Natural killer cell (primary cell): ENCODE data around the gene FAM107B. TPM values are rescaled to one million over a fixed set of nuclear protein-coding genes. Genes with fewer than 3 reads are reported as not detected.
"Not testable (repeated sequence)": the region's sequence is repeated elsewhere in the genome, so short reads cannot be mapped to it uniquely, and the experiment has no call there.

Source experiments
- ATAC-seq, 3 donors: fragments of 150-1000 bp in 2 of 3; fragments of 200-7000 bp in 1 of 3; cut with Tn5 transposase; 1 replicate in 1 of 3; 2 replicates in 2 of 3; pipeline ENCODE4 v1.10.0; 2021; ENCODE audit warnings: mild to moderate bottlenecking in 2 of 3, moderate library complexity in 2 of 3
- DNase-seq, 2 donors: peaks; one replicate each; pipeline versions ENCODE4 v3.0.0 to v3.0.0-alpha.2; 2013 to 2021; ENCODE audit warnings: mixed read lengths in 1 of 2
- H3K27ac ChIP-seq: one replicate; pipeline ENCODE4 v1.5.1; 2013; ENCODE audit warnings: mild to moderate bottlenecking, low read length
- H3K27me3 ChIP-seq: one replicate; pipeline ENCODE4 v1.6.1; 2013; ENCODE audit warnings: low read length; ENCODE audit not compliant: control insufficient read depth, insufficient read depth
- H3K36me3 ChIP-seq: one replicate; pipeline ENCODE4 v1.6.1; 2013; ENCODE audit warnings: low read length; ENCODE audit not compliant: control insufficient read depth, insufficient read depth
- H3K4me1 ChIP-seq: one replicate; pipeline ENCODE4 v1.6.1; 2013; ENCODE audit warnings: low read length; ENCODE audit not compliant: control insufficient read depth, insufficient read depth
- H3K4me3 ChIP-seq: one replicate; pipeline ENCODE4 v1.5.1; 2013; ENCODE audit warnings: low read length
- H3K9me3 ChIP-seq: one replicate; pipeline ENCODE4 v1.6.1; 2013; ENCODE audit warnings: low read length; ENCODE audit not compliant: control insufficient read depth, insufficient read depth
- H3K27ac Mint-ChIP-seq, 2 donors: one replicate each; pipeline ENCODE4 v1.8.0; 2022; ENCODE audit warnings: mild to moderate bottlenecking in 2 of 2, mixed read lengths in 2 of 2, moderate library complexity in 1 of 2
- H3K27me3 Mint-ChIP-seq, 2 donors: one replicate each; pipeline ENCODE4 v1.8.0; 2022; ENCODE audit warnings: low read depth in 2 of 2, mixed read lengths in 2 of 2
- H3K36me3 Mint-ChIP-seq: one replicate; pipeline ENCODE4 v1.8.0; 2022; ENCODE audit warnings: mixed read lengths
- H3K4me1 Mint-ChIP-seq, 2 donors: one replicate each; pipeline ENCODE4 v1.8.0; 2022; ENCODE audit warnings: mixed read lengths in 2 of 2
- H3K4me3 Mint-ChIP-seq: one replicate; pipeline ENCODE4 v1.8.0; 2022; ENCODE audit warnings: mild to moderate bottlenecking, moderate library complexity, mixed read lengths
- H3K9me3 Mint-ChIP-seq, 2 donors: one replicate each; pipeline ENCODE4 v1.8.0; 2022; ENCODE audit warnings: mixed read lengths in 2 of 2
- CTCF ChIP-seq: fragments of 200-600 bp; IDR thresholded peaks from one replicate; pipeline ENCODE4 v1.8.0; 2022; ENCODE audit warnings: antibody characterized with exemption
- WGBS: methylation state at CpG from one replicate; pipeline ENCODE4 v1.1.7; 2013; ENCODE audit warnings: missing lambda C conversion rate; ENCODE audit not compliant: insufficient coverage; 5-methylcytosine and 5-hydroxymethylcytosine counted together
- intact Hi-C: fragments of 100-400 bp; cut with micrococcal nuclease; formaldehyde crosslinking; loops from one replicate; pipeline ENCODE4 v1.14.2; 2022
- total RNA-seq, 4 donors: library from RNA; stranded (reverse); fragments of 120-200 nt in 1 of 4; gene quantifications; one replicate each; pipeline versions ENCODE4 v1.2.3 to v1.2.4, GENCODE V29; 2013 to 2022

Gene FAM107B
- total RNA-seq, 3 donors from 2014 or later (not counting 1 experiment from before 2014, with no cell fraction given), result 165 to 226 (median 224) TPM

DNA sequence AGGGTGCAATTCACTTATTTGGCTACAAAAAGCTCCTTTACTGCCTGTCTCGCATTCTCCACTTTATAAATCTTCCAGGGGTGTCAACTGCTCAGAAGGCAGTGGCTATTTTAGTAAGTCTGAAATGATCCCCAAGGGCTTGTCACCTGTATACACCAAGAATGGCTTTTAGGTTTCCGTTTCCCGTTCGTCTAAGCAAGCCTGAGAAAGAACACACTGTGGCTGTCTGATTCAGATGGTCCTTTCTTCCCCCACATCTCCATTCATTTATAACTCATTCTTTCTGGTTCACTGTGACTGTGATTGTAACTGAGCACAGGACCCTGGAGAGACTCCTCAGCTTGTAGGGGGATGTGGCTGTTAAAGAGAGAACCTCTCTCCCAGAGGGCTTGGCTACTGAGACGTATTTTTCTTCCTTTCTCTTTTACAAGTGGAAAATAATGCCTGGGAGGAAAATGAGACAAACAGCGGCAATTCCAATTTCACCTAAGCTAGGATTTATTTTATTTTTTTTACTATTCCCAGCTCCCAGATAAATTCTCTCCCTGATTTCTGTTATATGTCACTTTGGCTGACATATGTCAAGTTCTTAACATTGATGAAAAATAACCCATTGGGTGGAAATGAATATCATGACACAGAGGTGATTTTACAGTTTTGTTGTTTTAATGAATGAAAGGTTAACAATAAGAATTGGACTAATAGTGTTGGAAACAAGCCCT, 129.3 kb downstream of the FAM107B start:
- DNase-seq, result peak in 1 of 2 donors; percentile 21
- no peaks in the 10 kb centered on the region for H3K36me3 Mint-ChIP-seq
- peaks cover 24 to 26% of the 10 kb centered on the region in 2 donors for H3K4me1 Mint-ChIP-seq
- Histone ChIP-seq H3K4me1 (peaks cover 25% of the 10 kb centered on the region), H3K9me3 (no peaks in the 10 kb centered on the region), H3K27me3 (no peaks in the 10 kb centered on the region), H3K4me3 (no peak overlapping the region), H3K36me3 (no peaks in the 10 kb centered on the region), H3K27ac (no peak overlapping the region)
- TF ChIP-seq CTCF, result no peak
- no peak overlapping the region for H3K4me3 Mint-ChIP-seq
- 57% methylated on average over 5 of the region's 6 CpGs for WGBS
- peak overlapping the region in 1 of 2 donors; percentile 42 for H3K27ac Mint-ChIP-seq
- intact Hi-C loops, result loop anchor here (5.0 kb wide), 3 partner anchors 43 to 83 kb away; no protein-coding TSS in a partner anchor
- ATAC-seq, result no peak
- no peaks in the 10 kb centered on the region for H3K27me3 Mint-ChIP-seq
- H3K9me3 Mint-ChIP-seq, result no peaks in the 10 kb centered on the region

GRCh38 chr10:14639637-14640036, 135.1 kb downstream of the FAM107B start:
- Histone ChIP-seq H3K9me3 (no peaks in the 10 kb centered on the region), H3K36me3 (no peaks in the 10 kb centered on the region), H3K4me3 (no peak overlapping the region), H3K4me1 (no peaks in the 10 kb centered on the region), H3K27ac (no peak overlapping the region), H3K27me3 (no peaks in the 10 kb centered on the region)
- Mint-ChIP-seq H3K36me3 (no peaks in the 10 kb centered on the region), H3K4me1 (no peaks in the 10 kb centered on the region), H3K27me3 (peaks cover 0 to 3% of the 10 kb centered on the region in 2 donors), H3K9me3 (no peaks in the 10 kb centered on the region), H3K27ac (no peak overlapping the region), H3K4me3 (no peak overlapping the region)
- TF ChIP-seq CTCF, result no peak
- ATAC-seq, result no peak
- 78% methylated on average over 3 of the region's 3 CpGs for WGBS
- intact Hi-C loops, result no loop called here
- no peak for DNase-seq

DNA sequence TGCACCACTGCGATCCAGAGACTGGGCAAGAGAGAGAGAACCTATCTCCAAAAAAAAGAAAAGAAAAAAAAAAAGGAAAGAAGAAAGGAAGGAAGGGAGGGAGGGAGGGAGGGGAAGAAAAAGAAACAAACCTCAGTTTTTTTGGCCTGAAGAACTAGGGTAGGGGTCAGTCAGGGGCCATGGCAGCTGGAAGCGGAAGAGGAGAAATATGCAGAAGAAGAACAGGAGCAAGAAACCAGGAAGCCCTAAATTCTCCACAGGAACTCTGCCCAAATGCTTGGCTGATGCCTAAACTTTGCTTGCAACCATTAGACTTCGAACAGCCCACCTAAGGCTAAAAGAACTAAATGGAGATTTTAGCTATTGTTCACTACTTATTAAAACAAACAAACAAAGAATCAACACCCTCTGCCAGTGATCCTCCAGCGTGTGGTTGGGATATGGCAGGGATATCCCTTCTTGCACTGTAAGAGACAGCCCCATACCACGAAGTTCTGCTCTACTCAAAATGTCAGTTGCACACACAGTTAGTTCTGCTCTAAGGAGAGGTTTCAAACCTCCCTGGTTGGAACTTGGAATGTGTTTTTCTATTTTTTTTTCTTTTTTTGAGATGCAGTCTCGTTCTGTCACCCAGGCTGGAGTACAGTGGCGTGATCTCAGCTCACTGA, 139.5 kb downstream of the FAM107B start:
- no peaks in the 10 kb centered on the region for H3K4me1 Mint-ChIP-seq
- intact Hi-C loops, result no loop called here
- no peak overlapping the region for H3K4me3 Mint-ChIP-seq
- H3K4me1 ChIP-seq, result no peaks in the 10 kb centered on the region
- ATAC-seq (no peak), DNase-seq (no peak)
- H3K36me3 Mint-ChIP-seq, result no peaks in the 10 kb centered on the region
- no peaks in the 10 kb centered on the region for H3K27me3 ChIP-seq
- no peak overlapping the region for H3K4me3 ChIP-seq
- H3K27me3 Mint-ChIP-seq, result peaks cover 0 to 3% of the 10 kb centered on the region in 2 donors
- H3K27ac ChIP-seq, result no peak overlapping the region
- no peaks in the 10 kb centered on the region for H3K9me3 ChIP-seq
- WGBS, result 96% methylated on average over 6 of the region's 7 CpGs
- no peak for TF ChIP-seq CTCF
- no peaks in the 10 kb centered on the region for H3K36me3 ChIP-seq
- H3K27ac Mint-ChIP-seq, result no peak overlapping the region
- no peaks in the 10 kb centered on the region for H3K9me3 Mint-ChIP-seq

GRCh38 chr10:14634572-14634971, 140.1 kb downstream of the FAM107B start:
- not testable (repeated sequence) for H3K27ac ChIP-seq
- 77% methylated on average over 5 of the region's 5 CpGs for WGBS

More at GRCh38 chr10:14634572-14634971, 140.1 kb downstream of the FAM107B start:
- H3K27me3 Mint-ChIP-seq, ATAC-seq, H3K4me1 ChIP-seq, H3K4me3 Mint-ChIP-seq, H3K9me3 ChIP-seq, DNase-seq, H3K4me3 ChIP-seq, H3K36me3 ChIP-seq, H3K4me1 Mint-ChIP-seq, intact Hi-C loops, H3K9me3 Mint-ChIP-seq, H3K27ac Mint-ChIP-seq, H3K27me3 ChIP-seq, H3K36me3 Mint-ChIP-seq: not testable (repeated sequence)
